NCI-H128 (cell line): Measurements from ENCODE around the gene ALCAM.
"Not testable (repeated sequence)": the region's sequence is repeated elsewhere in the genome, so short reads cannot be mapped to it uniquely, and the experiment has no call there.

ENCODE experiments used
- DNase-seq: peaks from one replicate; lab custom pipeline; 2025; ENCODE audit not compliant: unreplicated experiment; lab: John Stamatoyannopoulos, UW

The ALCAM gene

GRCh38 chr3:105385819-105386508 is 19.3 kb downstream of the ALCAM start:
- no peak for DNase-seq

- no peak for DNase-seq
Observed at GRCh38 chr3:105387122-105387751, 20.5 kb downstream of the ALCAM start.

DNA sequence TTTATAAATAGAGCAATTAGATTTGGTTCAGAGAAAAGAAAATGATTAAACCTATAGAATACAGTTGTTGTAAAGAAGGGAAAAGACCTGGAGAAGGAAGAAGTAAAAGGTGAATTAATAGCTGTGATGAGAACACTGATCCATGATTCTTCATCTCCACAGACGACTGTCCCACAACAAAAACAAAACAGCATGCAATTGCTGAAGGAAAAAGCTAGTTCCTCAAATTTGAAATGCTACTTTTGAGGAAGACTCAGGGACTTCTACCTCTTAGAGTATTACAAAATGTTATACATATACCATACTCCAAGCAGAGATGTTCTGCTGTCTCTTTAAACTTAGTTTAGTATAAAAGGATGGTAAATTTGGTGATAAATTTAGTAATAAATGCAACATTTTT is 21.5 kb downstream of the ALCAM start:
- no peak for DNase-seq

GRCh38 chr3:105389759-105390158 is 23.1 kb downstream of the ALCAM start:
- not testable (repeated sequence) for DNase-seq

- DNase-seq, result not testable (repeated sequence)
Observed at GRCh38 chr3:105392598-105392997, 25.9 kb downstream of the ALCAM start.

- DNase-seq, result no peak
Observed at GRCh38 chr3:105394177-105394576, 27.5 kb downstream of the ALCAM start.

DNA sequence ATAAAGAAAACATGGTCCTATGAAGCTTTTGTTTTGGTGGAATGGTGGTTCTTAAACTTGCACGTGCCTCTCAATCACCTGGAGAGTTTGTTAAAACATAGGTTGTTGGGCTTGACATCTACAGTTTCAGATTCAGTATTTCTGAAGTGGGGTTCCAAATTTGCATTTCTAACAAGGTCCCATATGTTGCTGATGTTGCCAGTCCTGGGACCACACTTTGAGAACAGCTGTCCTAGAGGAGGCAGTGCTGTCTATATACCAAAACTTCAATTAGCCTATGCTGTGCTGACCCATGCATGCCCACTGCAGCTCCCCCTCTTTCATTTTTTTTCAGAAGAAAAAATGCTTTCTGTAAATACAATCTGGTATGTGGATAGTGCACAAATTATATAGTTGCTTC is 31.3 kb downstream of the ALCAM start:
- DNase-seq, result no peak

DNA sequence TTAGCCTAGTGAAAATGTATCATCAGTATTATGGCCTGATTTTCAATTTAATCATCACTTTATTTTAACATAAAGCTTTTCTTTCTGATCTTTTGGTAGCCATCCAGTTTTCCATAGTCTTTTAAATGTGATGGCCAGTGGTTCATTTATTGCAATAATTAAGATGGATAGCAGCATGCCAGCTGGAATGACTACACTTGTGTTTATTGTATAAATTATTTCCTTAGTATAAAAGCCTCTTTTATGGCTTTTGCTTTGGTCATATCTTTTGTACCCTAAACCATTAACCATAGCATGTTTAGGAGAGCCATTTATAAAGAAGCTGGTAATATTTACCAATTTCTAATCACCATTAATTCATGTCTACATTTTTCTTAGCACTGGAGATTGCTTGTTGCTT is 31.7 kb downstream of the ALCAM start:
- no peak for DNase-seq

GRCh38 chr3:105399062-105399461 is 32.4 kb downstream of the ALCAM start:
- DNase-seq, result no peak

GRCh38 chr3:105399611-105400010 is 32.9 kb downstream of the ALCAM start:
- DNase-seq, result no peak

- no peak for DNase-seq
Observed at GRCh38 chr3:105401254-105401653, 34.5 kb downstream of the ALCAM start.

- DNase-seq, result no peak
Observed at GRCh38 chr3:105401691-105402149, 35.0 kb downstream of the ALCAM start.

- no peak for DNase-seq
Observed at GRCh38 chr3:105402287-105402801, 35.6 kb downstream of the ALCAM start.

DNA sequence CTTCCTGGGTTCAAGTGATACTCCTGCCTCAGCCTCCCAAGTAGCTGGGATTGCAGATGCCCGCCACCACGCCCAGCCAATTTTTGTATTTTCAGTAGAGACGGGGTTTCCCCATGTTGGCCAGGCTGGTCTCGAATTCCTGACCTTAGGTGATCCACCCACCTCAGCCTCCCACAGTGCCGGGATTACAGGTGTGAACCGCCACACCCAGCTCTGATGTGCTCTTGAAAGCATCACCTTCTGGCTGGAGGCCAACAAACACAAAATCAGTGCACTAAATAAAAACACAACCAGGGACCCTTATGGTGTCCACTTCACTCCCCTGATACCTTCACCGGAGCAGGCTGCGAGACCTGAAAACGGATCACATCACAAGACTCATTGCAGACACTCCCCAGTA is 36.3 kb downstream of the ALCAM start:
- DNase-seq, result not testable (repeated sequence)

DNA sequence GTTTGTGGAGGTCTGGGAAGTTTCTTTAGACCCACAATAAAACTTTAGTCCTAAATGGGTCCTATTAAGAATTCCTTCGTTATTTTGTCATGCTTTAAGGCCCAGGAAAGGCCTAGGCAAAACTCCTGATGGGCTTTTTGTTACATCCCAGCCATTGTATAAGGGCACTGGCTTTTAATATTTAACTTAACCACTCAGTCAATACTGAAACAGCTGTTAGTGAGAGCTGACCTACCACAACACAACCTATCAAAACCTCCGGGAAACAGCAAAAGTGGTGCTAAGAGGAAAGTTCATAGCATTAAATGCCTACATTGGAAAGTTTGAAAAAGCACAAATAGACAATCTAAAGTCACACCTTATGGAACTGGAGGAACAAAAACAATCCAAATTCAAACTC is 39.6 kb downstream of the ALCAM start:
- no peak for DNase-seq

GRCh38 chr3:105409364-105409763 is 42.7 kb downstream of the ALCAM start:
- no peak for DNase-seq

GRCh38 chr3:105413343-105413887 is 46.7 kb downstream of the ALCAM start:
- DNase-seq, result no peak

DNA sequence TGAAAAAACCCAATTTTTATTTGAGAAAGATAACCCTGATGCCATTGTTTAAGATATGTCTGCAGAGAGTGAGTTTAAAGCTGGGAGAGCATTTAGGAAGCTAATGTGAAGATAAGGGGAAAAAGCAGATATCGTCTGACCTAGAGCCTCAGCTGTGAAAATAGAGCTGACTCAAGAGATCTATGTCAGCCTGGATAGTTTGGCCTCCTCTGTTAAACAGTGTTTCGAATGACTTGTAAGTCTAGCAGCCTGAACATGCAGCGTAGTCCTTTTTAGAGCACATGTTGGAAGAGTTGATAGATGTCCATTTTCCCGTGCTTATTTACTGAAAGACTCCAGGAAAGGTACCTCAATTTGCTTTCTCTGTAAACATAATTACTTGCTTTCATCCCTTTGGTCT is 48.1 kb downstream of the ALCAM start:
- no peak for DNase-seq

GRCh38 chr3:105415951-105416350 is 49.2 kb downstream of the ALCAM start:
- no peak for DNase-seq

DNA sequence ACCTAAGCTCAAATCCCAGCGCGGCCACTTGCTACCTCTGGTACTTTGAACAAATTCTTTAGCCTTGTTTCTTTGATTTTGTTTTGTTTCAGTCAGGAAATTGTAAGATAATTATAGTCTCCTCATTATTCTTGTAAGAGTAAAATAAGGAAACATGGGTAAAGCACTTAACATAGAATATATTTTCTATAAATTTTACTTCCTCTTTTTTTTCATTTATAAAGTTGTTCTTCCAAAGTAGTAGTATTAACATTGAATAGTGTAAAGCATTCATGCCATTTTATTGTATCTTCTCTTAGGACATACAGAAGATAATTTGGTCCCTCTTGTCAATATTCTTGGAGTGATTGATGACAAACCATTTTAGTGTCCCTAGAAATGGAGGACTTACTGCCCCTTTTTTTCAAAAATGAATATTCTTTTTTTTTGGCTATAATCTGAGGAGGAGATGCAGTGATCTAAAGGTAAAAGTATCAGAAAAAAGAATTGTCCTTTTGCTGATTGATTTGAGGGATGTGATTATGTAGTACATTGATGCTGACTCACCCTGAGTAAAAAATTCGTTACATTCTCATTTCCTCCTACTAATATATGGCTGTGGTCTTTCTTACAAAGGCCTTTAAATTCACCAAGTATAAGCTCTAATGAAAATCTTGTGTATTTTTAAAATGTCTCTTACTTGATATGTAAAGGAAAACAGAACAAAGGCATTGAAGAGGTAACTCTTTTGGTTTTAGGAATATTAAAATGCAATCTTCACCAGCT is 51.0 kb downstream of the ALCAM start:
- no peak for DNase-seq

- no peak for DNase-seq
Observed at GRCh38 chr3:105422645-105423044, 55.9 kb downstream of the ALCAM start.

DNA sequence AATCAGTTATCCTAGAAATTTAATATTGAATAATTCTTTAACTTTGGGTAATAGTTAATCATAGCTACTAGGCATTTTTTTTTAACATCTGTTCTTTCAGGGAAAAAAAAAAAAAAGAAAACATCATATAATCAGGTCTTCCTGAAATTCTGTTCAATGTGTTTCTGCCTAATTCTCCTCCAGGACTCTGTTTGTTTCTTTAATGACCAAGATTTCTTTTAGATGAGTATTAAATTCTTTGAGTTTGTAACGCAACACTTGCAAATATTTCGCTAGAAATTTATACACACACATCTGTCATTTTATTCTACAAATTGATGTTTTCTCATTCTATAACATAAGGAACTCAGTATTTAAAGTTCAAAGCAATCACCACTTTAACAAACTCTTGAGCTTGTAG is 56.7 kb downstream of the ALCAM start:
- DNase-seq, result no peak
